Cardiac fibroblast (primary cell): ENCODE measurements around the gene CCDC137.
A peak's percentile ranks its signal among the peaks of the same experiment; 100 is the strongest.

ENCODE experiments used
- DNase-seq, 2 donors: peaks; one replicate each; pipeline versions ENCODE4 v3.0.0 to v3.0.0-alpha.2; 2010; ENCODE audit warnings: low read depth in 2 of 2
- H3K4me3 ChIP-seq, 2 donors: replicated peaks in 1 of 2; 1 replicate in 1 of 2; 2 replicates in 1 of 2; pipeline ENCODE4 v1.5.1; 2011; ENCODE audit warnings: low read depth in 2 of 2, low read length in 2 of 2, mild to moderate bottlenecking in 2 of 2, moderate library complexity in 1 of 2
- TF ChIP-seq, protein P1 (sequence below): IDR thresholded peaks from one replicate; pipeline ENCODE4 v1.5.1; 2011; ENCODE audit warnings: low read depth, mild to moderate bottlenecking, low read length, inconsistent platforms

The CCDC137 gene

DNA sequence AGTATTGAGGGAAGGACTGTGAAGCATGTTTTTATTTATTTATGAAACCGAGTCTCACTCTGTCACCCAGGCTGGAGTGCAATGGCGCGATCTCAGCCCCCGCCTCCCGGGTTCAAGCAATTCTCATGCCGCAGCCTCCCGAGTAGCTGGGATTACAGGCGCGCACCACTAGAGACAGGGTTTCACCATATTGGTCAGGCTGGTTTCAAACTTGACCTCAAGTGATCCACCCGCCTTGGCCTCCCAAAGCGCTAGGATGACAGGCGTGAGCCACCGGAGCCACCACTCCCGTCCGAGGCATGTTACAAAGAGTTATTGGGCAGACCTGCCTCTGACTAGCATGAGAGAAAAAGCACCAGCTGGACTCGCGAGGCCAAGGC lies 39.7 kb downstream of the CCDC137 start:
- no peak for DNase-seq
- H3K4me3 ChIP-seq, result no peak overlapping the region
- TF ChIP-seq, protein P1, sequence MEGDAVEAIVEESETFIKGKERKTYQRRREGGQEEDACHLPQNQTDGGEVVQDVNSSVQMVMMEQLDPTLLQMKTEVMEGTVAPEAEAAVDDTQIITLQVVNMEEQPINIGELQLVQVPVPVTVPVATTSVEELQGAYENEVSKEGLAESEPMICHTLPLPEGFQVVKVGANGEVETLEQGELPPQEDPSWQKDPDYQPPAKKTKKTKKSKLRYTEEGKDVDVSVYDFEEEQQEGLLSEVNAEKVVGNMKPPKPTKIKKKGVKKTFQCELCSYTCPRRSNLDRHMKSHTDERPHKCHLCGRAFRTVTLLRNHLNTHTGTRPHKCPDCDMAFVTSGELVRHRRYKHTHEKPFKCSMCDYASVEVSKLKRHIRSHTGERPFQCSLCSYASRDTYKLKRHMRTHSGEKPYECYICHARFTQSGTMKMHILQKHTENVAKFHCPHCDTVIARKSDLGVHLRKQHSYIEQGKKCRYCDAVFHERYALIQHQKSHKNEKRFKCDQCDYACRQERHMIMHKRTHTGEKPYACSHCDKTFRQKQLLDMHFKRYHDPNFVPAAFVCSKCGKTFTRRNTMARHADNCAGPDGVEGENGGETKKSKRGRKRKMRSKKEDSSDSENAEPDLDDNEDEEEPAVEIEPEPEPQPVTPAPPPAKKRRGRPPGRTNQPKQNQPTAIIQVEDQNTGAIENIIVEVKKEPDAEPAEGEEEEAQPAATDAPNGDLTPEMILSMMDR, result no peak

DNA sequence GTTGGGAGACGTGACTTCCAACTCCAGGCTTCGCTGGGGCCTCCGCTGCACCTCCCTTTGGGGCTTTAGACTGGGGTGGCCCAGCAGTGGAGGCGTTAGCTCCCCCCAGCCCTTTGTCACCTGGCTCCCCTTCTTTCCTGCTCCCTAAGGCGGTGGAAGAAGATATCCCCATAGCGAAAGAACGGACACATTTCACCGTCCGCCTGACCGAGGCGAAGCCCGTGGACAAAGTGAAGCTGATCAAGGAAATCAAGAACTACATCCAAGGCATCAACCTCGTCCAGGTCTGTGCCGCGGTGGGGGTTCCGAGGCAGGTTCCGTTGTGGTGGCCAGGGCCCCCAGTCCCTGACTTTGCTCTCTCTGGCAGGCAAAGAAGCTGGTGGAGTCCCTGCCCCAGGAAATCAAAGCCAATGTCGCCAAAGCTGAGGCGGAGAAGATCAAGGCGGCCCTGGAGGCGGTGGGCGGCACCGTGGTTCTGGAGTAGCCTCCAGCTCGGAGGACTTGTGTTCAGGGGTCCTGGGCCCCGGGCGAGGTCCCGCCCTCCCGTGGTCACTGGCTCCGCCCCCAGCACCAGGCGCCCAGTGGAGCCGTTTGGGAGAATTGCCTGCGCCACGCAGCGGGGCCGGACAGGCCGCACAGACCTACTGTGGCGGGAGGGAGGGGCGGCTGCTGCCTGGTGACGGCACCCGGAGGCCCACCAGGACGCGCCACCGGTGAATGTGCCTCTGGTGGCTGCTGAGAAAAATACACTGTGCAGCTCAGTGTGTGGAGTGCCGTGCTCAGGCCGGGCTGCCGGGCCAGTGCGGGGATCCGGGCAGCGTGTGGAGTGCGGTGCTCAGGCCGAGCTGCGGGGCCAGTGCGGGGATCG lies 40.5 kb downstream of the CCDC137 start:
- H3K4me3 ChIP-seq, result no peak overlapping the region
- DNase-seq, result no peak
- TF ChIP-seq, protein P1, result no peak

DNA sequence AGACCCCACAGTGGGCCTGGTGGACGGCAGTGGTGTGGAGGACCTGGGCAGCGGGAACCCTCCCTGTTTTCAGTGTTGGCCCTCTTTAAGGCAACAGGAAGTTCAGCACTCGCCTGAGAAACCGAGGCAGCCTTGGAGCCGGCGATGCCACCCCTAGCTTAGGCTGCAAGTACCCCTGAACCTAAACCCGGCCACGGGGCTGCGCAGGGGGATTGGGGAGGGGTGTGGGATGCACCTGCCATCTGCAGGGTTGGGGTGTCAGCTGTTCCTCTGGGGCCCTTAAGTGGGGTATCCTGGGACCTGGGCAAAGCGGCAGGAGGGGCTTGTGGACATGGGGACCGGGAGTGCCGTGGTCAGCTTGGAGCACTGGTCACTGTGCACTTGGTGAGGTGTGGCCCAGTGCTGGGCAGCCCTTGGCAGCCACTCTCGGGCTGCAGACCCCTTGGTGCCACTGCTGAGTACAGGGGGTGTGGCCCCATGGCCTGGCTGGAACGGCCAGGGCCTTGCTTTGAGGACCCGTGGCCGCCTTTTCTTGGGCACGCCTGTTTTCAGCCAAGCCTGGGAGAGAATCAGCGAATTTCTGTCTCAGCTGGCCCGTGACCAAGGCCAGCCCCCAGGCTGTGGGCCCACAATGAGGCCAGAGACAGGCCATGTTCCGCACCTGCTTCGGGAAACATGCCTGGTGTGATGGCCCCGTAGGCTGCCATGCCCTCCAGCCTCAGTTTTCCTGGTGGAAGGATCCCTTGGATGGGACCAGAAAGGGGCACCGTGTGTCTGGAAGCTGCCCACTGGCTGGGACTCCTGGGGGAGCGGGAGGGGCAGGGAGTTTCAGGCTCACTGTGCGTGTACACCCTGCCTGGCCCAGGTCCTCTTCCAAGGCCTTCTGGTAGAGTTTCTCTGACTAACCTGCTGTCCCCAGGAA lies 41.4 kb downstream of the CCDC137 start:
- no peak overlapping the region for H3K4me3 ChIP-seq
- TF ChIP-seq, protein P1, result no peak
- no peak for DNase-seq

DNA sequence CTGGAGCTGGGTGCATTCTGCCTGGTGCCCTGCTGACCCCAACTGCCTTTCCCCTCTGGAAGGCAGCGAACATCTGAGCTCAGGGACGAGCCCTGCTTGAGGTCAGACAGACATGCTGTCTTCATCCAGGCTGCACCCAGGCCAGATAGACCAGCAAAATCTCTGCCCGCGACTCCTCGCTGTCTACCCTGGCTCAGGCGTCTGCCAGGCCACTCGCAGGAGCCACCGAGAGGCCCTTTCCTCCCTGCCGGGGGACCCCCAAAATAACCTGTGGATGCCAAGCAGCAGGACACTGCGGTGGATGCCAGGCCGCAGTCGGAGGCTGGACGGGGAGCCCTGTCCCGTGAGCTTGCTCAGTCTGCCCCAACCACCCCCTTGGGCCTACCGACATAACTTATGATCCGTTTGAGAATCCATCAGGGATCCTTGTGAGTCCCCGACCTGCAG lies 42.2 kb downstream of the CCDC137 start:
- TF ChIP-seq, protein P1, result no peak
- no peak for DNase-seq
- H3K4me3 ChIP-seq, result no peak overlapping the region

DNA sequence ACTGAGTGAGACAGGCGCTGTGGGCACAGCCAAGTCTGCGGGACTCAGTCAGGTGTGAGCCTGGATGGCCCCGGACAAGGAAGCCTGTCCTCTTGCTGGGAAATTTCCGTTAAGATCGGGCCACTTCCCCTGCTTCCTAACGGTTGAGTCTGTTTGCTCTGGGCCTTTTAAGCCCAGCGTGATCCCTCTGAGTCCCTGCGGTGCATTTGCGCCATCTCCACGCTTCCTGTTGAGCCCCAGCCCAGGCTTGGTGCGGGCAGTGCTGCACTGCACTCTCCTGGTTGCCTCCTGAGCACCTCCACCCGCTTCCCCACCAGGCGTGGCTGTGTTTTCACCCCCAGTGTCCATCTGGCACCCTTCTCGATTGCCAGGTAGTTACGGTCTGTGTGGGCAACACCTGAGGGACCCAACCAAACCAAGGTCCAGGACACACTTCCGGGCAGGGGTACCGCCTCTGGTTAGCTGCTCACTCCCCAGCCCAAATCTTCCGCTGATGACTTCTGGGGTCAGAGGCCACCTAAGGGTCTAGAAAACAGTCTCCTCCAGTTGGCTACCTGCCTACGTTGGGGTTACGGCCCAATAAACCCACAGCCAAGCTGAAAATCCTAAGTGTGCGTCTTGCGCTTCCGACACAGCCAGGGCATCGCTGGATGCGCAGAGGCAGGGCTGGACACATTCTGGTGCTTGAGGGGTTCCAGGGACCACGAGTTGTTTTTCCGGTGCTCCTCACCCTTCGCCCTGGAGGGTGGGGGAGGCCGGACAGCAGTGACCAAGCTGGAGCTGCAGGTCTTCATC lies 44.2 kb downstream of the CCDC137 start:
- no peak overlapping the region for H3K4me3 ChIP-seq
- TF ChIP-seq, protein P1, result no peak
- peak; percentile 39 to 41 for DNase-seq

DNA sequence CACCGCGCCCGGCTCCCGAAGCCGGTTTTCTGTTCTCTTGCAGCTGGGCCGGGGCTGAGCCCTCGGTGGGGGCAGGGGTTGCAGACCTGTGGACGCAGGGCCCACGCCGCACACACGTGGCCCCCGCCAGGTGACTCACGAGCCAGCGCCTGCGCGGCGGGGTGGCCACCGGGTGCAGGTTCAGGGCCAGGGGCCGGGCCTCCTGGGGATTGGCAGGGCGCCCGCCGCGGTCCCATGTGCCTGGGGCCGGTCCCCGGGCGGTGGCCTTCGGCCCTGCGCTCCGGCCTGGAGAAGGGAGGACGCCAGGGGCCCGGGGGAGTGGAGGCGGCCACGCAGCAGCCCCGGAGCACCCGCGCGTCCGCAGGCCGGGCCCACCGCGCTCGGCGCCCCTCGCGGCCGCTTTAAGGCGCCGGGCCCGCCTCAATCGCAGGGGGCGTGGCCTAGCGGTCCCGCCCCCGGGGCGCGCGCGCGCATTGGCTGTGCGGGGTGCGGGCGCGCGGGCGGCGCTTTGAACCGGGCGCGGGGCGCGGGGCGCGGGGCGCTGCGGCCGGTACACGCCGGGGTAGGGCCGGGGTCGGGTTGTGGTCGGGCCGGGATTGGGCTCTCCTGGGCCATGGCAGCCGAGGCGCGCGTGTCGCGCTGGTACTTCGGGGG lies 45.4 kb downstream of the CCDC137 start, which contains the start of gene SLC25A10:
Gene SLC25A10, plus strand, starts transcription at position 471 of the 654 bp plus-strand sequence. Its CDS starts 143 bp downstream, at position 614.
- DNase-seq, result peak; percentile 63 to 75
- TF ChIP-seq, protein P1, result no peak

More for the DNA sequence above, 45.4 kb downstream of the CCDC137 start, which contains the start of gene SLC25A10:
- H3K4me3 ChIP-seq, result peak within 1 kb of the TSS; percentile 43 to 66
